ENCODE measurements around the gene PRLR. TPM values are rescaled to one million over a fixed set of nuclear protein-coding genes. Genes with fewer than 3 reads are reported as not detected.

The PRLR gene
- total and polyA plus RNA-seq, 4 donors = 3.5 to 44.5 (median 14.3) TPM

GRCh38 chr5:35171991-35172390 is 58.3 kb downstream of the PRLR start:
- 92% methylated on average over 4 of the region's 4 CpGs for WGBS

DNA sequence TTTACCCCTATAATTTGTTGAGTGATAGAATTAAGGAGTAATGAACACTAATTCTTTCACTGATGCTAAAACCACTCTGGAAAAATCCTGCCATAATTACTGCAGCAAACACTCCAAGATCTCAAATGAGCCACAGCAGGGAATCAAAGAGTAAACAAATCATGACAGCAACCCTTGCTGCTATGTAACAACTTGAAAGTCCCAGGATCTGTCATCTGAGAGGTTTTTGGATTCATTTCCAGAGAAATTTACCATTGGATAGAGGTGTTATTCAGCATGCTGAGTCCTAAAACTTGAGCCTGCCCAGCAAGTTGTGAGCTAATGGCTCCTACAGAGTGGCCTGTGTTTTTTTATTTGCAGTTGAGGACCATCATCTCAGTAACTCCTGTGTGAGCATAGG is 59.2 kb downstream of the PRLR start:
- Histone ChIP-seq H3K4me1 (ENCODE audit: control insufficient read depth in 4 of 4, insufficient read depth in 4 of 4, low read length in 3 of 4) (peaks cover 0 to 3% (median 1%) of the 10 kb centered on the region in 4 donors), H3K36me3 (ENCODE audit: control insufficient read depth in 4 of 4, insufficient read depth in 3 of 4, low read depth in 1 of 4, low read length in 3 of 4) (no peaks in the 10 kb centered on the region), H3K27ac (ENCODE audit: low read depth in 1 of 2, low read length in 2 of 2) (no peak overlapping the region), H3K9me3 (ENCODE audit: control insufficient read depth in 4 of 4, low read length in 3 of 4) (no peaks in the 10 kb centered on the region), H3K4me3 (ENCODE audit: low read depth in 1 of 3, low read length in 3 of 3) (no peak overlapping the region), H3K27me3 (ENCODE audit: control insufficient read depth in 4 of 4, insufficient read depth in 4 of 4, low read length in 3 of 4) (no peaks in the 10 kb centered on the region), H3K9ac (ENCODE audit: low read depth in 1 of 2, low read length in 2 of 2) (no peak overlapping the region)
- TF ChIP-seq, protein P1, sequence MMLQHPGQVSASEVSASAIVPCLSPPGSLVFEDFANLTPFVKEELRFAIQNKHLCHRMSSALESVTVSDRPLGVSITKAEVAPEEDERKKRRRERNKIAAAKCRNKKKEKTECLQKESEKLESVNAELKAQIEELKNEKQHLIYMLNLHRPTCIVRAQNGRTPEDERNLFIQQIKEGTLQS (IDR thresholded peaks at IDR 0.05) = no peak
- TF ChIP-seq YY1 (IDR thresholded peaks at IDR 0.05) (no peak), EGR1 (IDR thresholded peaks at IDR 0.05; ENCODE audit: low read depth in 2 of 2) (no peak)
- no peak for DNase-seq (ENCODE audit: low spot score)

More at GRCh38 chr5:35171991-35172390, 58.3 kb downstream of the PRLR start:
- Histone ChIP-seq H3K9me3 (ENCODE audit: control insufficient read depth in 4 of 4, low read length in 3 of 4) (no peaks in the 10 kb centered on the region), H3K27me3 (ENCODE audit: control insufficient read depth in 4 of 4, insufficient read depth in 4 of 4, low read length in 3 of 4) (no peaks in the 10 kb centered on the region), H3K36me3 (ENCODE audit: control insufficient read depth in 4 of 4, insufficient read depth in 3 of 4, low read depth in 1 of 4, low read length in 3 of 4) (no peaks in the 10 kb centered on the region), H3K4me1 (ENCODE audit: control insufficient read depth in 4 of 4, insufficient read depth in 4 of 4, low read length in 3 of 4) (peaks cover 0 to 3% (median 0%) of the 10 kb centered on the region in 4 donors), H3K27ac (ENCODE audit: low read depth in 1 of 2, low read length in 2 of 2) (no peak overlapping the region), H3K4me3 (ENCODE audit: low read depth in 1 of 3, low read length in 3 of 3) (no peak overlapping the region), H3K9ac (ENCODE audit: low read depth in 1 of 2, low read length in 2 of 2) (no peak overlapping the region)
- DNase-seq (ENCODE audit: low spot score) = no peak
- TF ChIP-seq JUND (IDR thresholded peaks at IDR 0.05) = no peak
- no peak for TF ChIP-seq HNF4A (conservative IDR thresholded peaks at IDR 0.05)
- no peak for TF ChIP-seq GABPA (IDR thresholded peaks at IDR 0.05 in 1 of 2, conservative IDR thresholded peaks at IDR 0.05 in 1 of 2)
- no peak for TF ChIP-seq FOXA1 (IDR thresholded peaks at IDR 0.05)
- no peak for TF ChIP-seq RAD21 (IDR thresholded peaks at IDR 0.05)
- TF ChIP-seq HNF4G (IDR thresholded peaks at IDR 0.05) = no peak

GRCh38 chr5:35166043-35166442 is 64.2 kb downstream of the PRLR start:
- H3K36me3 ChIP-seq (ENCODE audit: control insufficient read depth in 4 of 4, insufficient read depth in 3 of 4, low read depth in 1 of 4, low read length in 3 of 4) = no peaks in the 10 kb centered on the region
- peaks cover 0 to 14% (median 0%) of the 10 kb centered on the region in 4 donors for H3K4me1 ChIP-seq (ENCODE audit: control insufficient read depth in 4 of 4, insufficient read depth in 4 of 4, low read length in 3 of 4)
- no peaks in the 10 kb centered on the region for H3K27me3 ChIP-seq (ENCODE audit: control insufficient read depth in 4 of 4, insufficient read depth in 4 of 4, low read length in 3 of 4)
- TF ChIP-seq HNF4G (IDR thresholded peaks at IDR 0.05) = no peak
- TF ChIP-seq, protein P2, sequence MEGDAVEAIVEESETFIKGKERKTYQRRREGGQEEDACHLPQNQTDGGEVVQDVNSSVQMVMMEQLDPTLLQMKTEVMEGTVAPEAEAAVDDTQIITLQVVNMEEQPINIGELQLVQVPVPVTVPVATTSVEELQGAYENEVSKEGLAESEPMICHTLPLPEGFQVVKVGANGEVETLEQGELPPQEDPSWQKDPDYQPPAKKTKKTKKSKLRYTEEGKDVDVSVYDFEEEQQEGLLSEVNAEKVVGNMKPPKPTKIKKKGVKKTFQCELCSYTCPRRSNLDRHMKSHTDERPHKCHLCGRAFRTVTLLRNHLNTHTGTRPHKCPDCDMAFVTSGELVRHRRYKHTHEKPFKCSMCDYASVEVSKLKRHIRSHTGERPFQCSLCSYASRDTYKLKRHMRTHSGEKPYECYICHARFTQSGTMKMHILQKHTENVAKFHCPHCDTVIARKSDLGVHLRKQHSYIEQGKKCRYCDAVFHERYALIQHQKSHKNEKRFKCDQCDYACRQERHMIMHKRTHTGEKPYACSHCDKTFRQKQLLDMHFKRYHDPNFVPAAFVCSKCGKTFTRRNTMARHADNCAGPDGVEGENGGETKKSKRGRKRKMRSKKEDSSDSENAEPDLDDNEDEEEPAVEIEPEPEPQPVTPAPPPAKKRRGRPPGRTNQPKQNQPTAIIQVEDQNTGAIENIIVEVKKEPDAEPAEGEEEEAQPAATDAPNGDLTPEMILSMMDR (IDR thresholded peaks at IDR 0.05; ENCODE audit: low read depth, low read length, missing input control) = peak; percentile 16
- no peak overlapping the region for H3K27ac ChIP-seq (ENCODE audit: low read depth in 1 of 2, low read length in 2 of 2)
- H3K9me3 ChIP-seq (ENCODE audit: control insufficient read depth in 4 of 4, low read length in 3 of 4) = no peaks in the 10 kb centered on the region
- DNase-seq (ENCODE audit: low spot score) = no peak
- 94% methylated on average over 1 of the region's 1 CpG for WGBS
- no peak overlapping the region for H3K4me3 ChIP-seq (ENCODE audit: low read depth in 1 of 3, low read length in 3 of 3)
- no peak overlapping the region for H3K9ac ChIP-seq (ENCODE audit: low read depth in 1 of 2, low read length in 2 of 2)

- Histone ChIP-seq H3K36me3 (ENCODE audit: control insufficient read depth in 4 of 4, insufficient read depth in 3 of 4, low read depth in 1 of 4, low read length in 3 of 4) (no peaks in the 10 kb centered on the region), H3K9me3 (ENCODE audit: control insufficient read depth in 4 of 4, low read length in 3 of 4) (no peaks in the 10 kb centered on the region), H3K27me3 (ENCODE audit: control insufficient read depth in 4 of 4, insufficient read depth in 4 of 4, low read length in 3 of 4) (no peaks in the 10 kb centered on the region), H3K4me3 (ENCODE audit: low read depth in 1 of 3, low read length in 3 of 3) (no peak overlapping the region), H3K9ac (ENCODE audit: low read depth in 1 of 2, low read length in 2 of 2) (no peak overlapping the region), H3K27ac (ENCODE audit: low read depth in 1 of 2, low read length in 2 of 2) (no peak overlapping the region), H3K4me1 (ENCODE audit: control insufficient read depth in 4 of 4, insufficient read depth in 4 of 4, low read length in 3 of 4) (peaks cover 0 to 16% (median 0%) of the 10 kb centered on the region in 4 donors)
- WGBS = 56% methylated on average over 4 of the region's 4 CpGs
- TF ChIP-seq, protein P2 (IDR thresholded peaks at IDR 0.05; ENCODE audit: low read depth, low read length, missing input control) = no peak
- TF ChIP-seq YY1 (IDR thresholded peaks at IDR 0.05) (no peak), HNF4G (IDR thresholded peaks at IDR 0.05) (no peak), JUND (IDR thresholded peaks at IDR 0.05) (no peak), GABPA (IDR thresholded peaks at IDR 0.05 in 1 of 2, conservative IDR thresholded peaks at IDR 0.05 in 1 of 2) (no peak), FOXA1 (IDR thresholded peaks at IDR 0.05) (no peak), RAD21 (IDR thresholded peaks at IDR 0.05) (no peak), NR2F2 (IDR thresholded peaks at IDR 0.05) (no peak), TAF1 (conservative IDR thresholded peaks at IDR 0.05) (no peak), FOXA2 (IDR thresholded peaks at IDR 0.05) (no peak)
- TF ChIP-seq, protein P1 (IDR thresholded peaks at IDR 0.05) = no peak
- no peak for DNase-seq (ENCODE audit: low spot score)
These were observed 65.3 kb downstream of the PRLR start for GRCh38 chr5:35164860-35165542.

Data from liver (tissue), 9 donors.